Lower leg skin (tissue), 3 donors: ENCODE data around the gene EBF3.

Experiments
- POLR2A ChIP-seq, 2 donors: fragments of 450-650 bp; IDR thresholded peaks; one replicate each; pipeline ENCODE4 v1.6.1; 2016 to 2017; ENCODE audit warnings: antibody characterized with exemption in 2 of 2, mild to moderate bottlenecking in 1 of 2, moderate library complexity in 1 of 2
- TF ChIP-seq, protein P1 (sequence below), 3 donors: fragments of 450-650 bp; IDR thresholded peaks; one replicate each; pipeline ENCODE4 v1.5.1; 2016; ENCODE audit warnings: antibody characterized with exemption in 3 of 3, mild to moderate bottlenecking in 3 of 3, moderate library complexity in 2 of 3

DNA sequence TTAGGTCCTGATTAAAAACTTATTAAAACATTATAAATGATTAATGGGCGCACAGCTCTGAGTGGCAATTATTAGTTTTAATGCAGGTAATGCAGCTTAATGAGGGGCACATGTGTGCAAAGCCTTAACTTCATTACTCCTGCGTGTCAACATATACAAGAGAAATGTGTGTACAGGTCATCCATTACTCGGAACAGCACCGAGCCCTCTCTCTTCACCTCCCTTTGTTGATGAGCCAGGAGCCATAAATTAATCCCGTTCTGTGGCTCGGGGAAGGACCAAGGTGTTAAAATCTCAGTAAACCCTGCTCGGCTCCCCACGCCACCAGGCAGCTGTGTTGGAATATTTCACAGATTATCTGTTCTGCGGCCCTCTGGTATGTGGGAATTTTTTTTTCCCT lies 77.8 kb downstream of the EBF3 start:
- TF ChIP-seq POLR2A (IDR thresholded peaks at IDR 0.05): no peak
- TF ChIP-seq, protein P1, sequence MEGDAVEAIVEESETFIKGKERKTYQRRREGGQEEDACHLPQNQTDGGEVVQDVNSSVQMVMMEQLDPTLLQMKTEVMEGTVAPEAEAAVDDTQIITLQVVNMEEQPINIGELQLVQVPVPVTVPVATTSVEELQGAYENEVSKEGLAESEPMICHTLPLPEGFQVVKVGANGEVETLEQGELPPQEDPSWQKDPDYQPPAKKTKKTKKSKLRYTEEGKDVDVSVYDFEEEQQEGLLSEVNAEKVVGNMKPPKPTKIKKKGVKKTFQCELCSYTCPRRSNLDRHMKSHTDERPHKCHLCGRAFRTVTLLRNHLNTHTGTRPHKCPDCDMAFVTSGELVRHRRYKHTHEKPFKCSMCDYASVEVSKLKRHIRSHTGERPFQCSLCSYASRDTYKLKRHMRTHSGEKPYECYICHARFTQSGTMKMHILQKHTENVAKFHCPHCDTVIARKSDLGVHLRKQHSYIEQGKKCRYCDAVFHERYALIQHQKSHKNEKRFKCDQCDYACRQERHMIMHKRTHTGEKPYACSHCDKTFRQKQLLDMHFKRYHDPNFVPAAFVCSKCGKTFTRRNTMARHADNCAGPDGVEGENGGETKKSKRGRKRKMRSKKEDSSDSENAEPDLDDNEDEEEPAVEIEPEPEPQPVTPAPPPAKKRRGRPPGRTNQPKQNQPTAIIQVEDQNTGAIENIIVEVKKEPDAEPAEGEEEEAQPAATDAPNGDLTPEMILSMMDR (IDR thresholded peaks at IDR 0.05): no peak
